Endothelial cell of umbilical vein (primary cell): ENCODE results near the gene DXO. TPM values are rescaled to one million over a fixed set of nuclear protein-coding genes. Genes with fewer than 3 reads are reported as not detected.

ENCODE experiments used
- BruUV-seq: library from RNA; stranded (reverse); fragments of 400-500 nt; replicated peaks from 2 replicates; lab custom pipeline; 2021; lab: Mats Ljungman, UMichigan
- CTCF ChIA-PET: fragments of 300-600, 350-600 bp; sonication (Branson Sonifier 250); formaldehyde crosslinking; loops from one replicate; lab custom pipeline; 2021; ENCODE audit warnings: antibody characterized with exemption, inconsistent platforms; lab: Charles Lee
- POLR2A ChIA-PET: fragments of 300-600, 350-600 bp; sonication (Branson Sonifier 250); formaldehyde crosslinking; loops from one replicate; lab custom pipeline; 2021; ENCODE audit warnings: antibody characterized with exemption, inconsistent platforms; lab: Charles Lee
- DNase-seq: peaks from one replicate; pipeline ENCODE4 v3.0.0-alpha.2; 2011; ENCODE audit warnings: low read depth, low spot score
- FAIRE-seq: peaks from 2 replicates; lab custom pipeline; 2011; peaks lifted over from hg19 to GRCh38; lab: Jason Lieb, UNC
- H2AFZ ChIP-seq: 2 replicates; pipeline ENCODE4 v1.6.0; 2012; ENCODE audit warnings: low read depth, low read length, control low read depth, inconsistent platforms
- H3K27ac ChIP-seq: 2 replicates; pipeline ENCODE4 v1.5.1; 2011; ENCODE audit warnings: low read depth, mild to moderate bottlenecking, control low read depth, low read length, moderate library complexity; ENCODE audit not compliant: insufficient read depth
- H3K27me3 ChIP-seq, 2 experiments: 2 replicates each; pipeline versions ENCODE4 v1.6.0 to v1.6.1; 2011; ENCODE audit warnings: low read length in 2 of 2, mixed read lengths in 1 of 2; ENCODE audit not compliant: control insufficient read depth in 2 of 2, insufficient read depth in 2 of 2
- H3K36me3 ChIP-seq, 2 experiments: 2 replicates in 1 of 2; 3 replicates in 1 of 2; pipeline ENCODE4 v1.5.1; 2011; ENCODE audit warnings: low read length in 2 of 2, mild to moderate bottlenecking in 1 of 2, moderate library complexity in 1 of 2; ENCODE audit not compliant: control insufficient read depth in 2 of 2, insufficient read depth in 2 of 2; ENCODE audit errors: extremely low read depth in 1 of 2
- H3K4me1 ChIP-seq: 3 replicates; pipeline ENCODE4 v1.5.1; 2011; ENCODE audit warnings: mild to moderate bottlenecking, low read length; ENCODE audit not compliant: control insufficient read depth, insufficient read depth; ENCODE audit errors: extremely low read depth
- H3K4me2 ChIP-seq: 2 replicates; pipeline ENCODE4 v1.6.1; 2011; ENCODE audit warnings: low read length, control low read depth, mixed read lengths; ENCODE audit not compliant: insufficient read depth
- H3K4me3 ChIP-seq, 3 experiments: fragments of 200-600 bp in 1 of 3; sonication (generic), shearing (Covaris generic) in 1 of 3; replicated peaks in 1 of 3; 2 replicates each; pipeline ENCODE4 v1.5.1; 2011 to 2016; ENCODE audit warnings: control low read depth in 3 of 3, low read length in 3 of 3, mild to moderate bottlenecking in 2 of 3, inconsistent platforms in 1 of 3, low read depth in 1 of 3, moderate library complexity in 1 of 3; ENCODE audit not compliant: insufficient read depth in 1 of 3
- H3K79me2 ChIP-seq: 2 replicates; pipeline ENCODE4 v1.6.0; 2012; ENCODE audit warnings: low read length, inconsistent platforms; ENCODE audit not compliant: control insufficient read depth, insufficient read depth
- H3K9ac ChIP-seq: replicated peaks from 2 replicates; pipeline ENCODE3; 2011; ENCODE audit warnings: low read length, control low read depth; ENCODE audit not compliant: insufficient read depth; ENCODE audit errors: extremely low read depth
- H3K9me1 ChIP-seq: replicated peaks from 3 replicates; pipeline ENCODE4 v1.6.0; 2011; ENCODE audit warnings: mild to moderate bottlenecking, low read length; ENCODE audit not compliant: control insufficient read depth, insufficient read depth; ENCODE audit errors: extremely low read depth
- H3K9me3 ChIP-seq: replicated peaks from 2 replicates; pipeline ENCODE4 v1.5.1; 2012; ENCODE audit warnings: low read length, inconsistent platforms; ENCODE audit not compliant: control insufficient read depth, insufficient read depth
- H4K20me1 ChIP-seq: replicated peaks from 2 replicates; pipeline ENCODE3; 2011; ENCODE audit warnings: mild to moderate bottlenecking, low read length; ENCODE audit not compliant: control insufficient read depth, insufficient read depth; ENCODE audit errors: extremely low read depth
- EZH2 ChIP-seq: IDR thresholded peaks from 2 replicates; pipeline ENCODE4 v1.6.1; 2012; ENCODE audit warnings: borderline replicate concordance, low read depth, mild to moderate bottlenecking, moderate library complexity, low read length, inconsistent platforms; ENCODE audit not compliant: severe bottlenecking
- FOS ChIP-seq: IDR thresholded peaks from 2 replicates; pipeline ENCODE4 v1.6.1; 2011; ENCODE audit warnings: mild to moderate bottlenecking, low read length, moderate library complexity, borderline replicate concordance; ENCODE audit not compliant: insufficient read depth
- GATA2 ChIP-seq: IDR thresholded peaks from 2 replicates; pipeline ENCODE4 v1.7.0; 2011; ENCODE audit warnings: low read depth, mild to moderate bottlenecking, moderate library complexity, mixed read lengths, low read length; ENCODE audit not compliant: insufficient read length, insufficient read depth
- JUN ChIP-seq: IDR thresholded peaks from 2 replicates; pipeline ENCODE4 v1.6.1; 2011; ENCODE audit warnings: borderline replicate concordance, low read depth; ENCODE audit not compliant: insufficient read length, insufficient read depth
- MYC ChIP-seq: IDR thresholded peaks from one replicate; pipeline ENCODE4 v1.6.1; 2011; ENCODE audit warnings: mild to moderate bottlenecking, low read depth, low read length
- POLR2A ChIP-seq: IDR thresholded peaks from 2 replicates; pipeline ENCODE4 v1.6.1; 2012; ENCODE audit warnings: low read depth, mild to moderate bottlenecking, control low read depth, low read length
- POLR2AphosphoS5 ChIP-seq: IDR thresholded peaks from 2 replicates; pipeline ENCODE4 v1.6.1; 2012; ENCODE audit warnings: low read depth, mild to moderate bottlenecking, control low read depth, low read length, moderate library complexity; ENCODE audit not compliant: insufficient read depth
- dilution Hi-C: fragments of 300-500 bp; cut with MboI; formaldehyde crosslinking; loops from one replicate; pipeline ENCODE4 v1.15.0; 2019; ENCODE audit warnings: low sequenced_read_pairs; ENCODE audit not compliant: extremely low pct_ligation_motif_present
- intact Hi-C: fragments of 100-400 bp; cut with micrococcal nuclease; formaldehyde crosslinking; loops from one replicate; pipeline ENCODE4 v1.10.0; 2022
- polyA plus RNA-seq, 4 experiments: library from polyadenylated mRNA; depleted of rRNA in 3 of 4; stranded (reverse) in 3 of 4; unstranded in 1 of 4; fragments of >200 nt; gene quantifications; 2 replicates each; pipeline versions ENCODE4 v1.2.1 to v1.2.3, GENCODE V29; 2011 to 2012; ENCODE audit warnings: missing spikeins in 1 of 4
- total RNA-seq: library from RNA; stranded (reverse); gene quantifications from 2 replicates; pipeline ENCODE4 v1.2.3, GENCODE V29; 2021
- TF ChIP-seq, protein P1 (sequence below), 2 donors: IDR thresholded peaks; 1 replicate in 1 of 2; 2 replicates in 1 of 2; pipeline ENCODE4 v1.5.1; 2011; ENCODE audit warnings: low read length in 2 of 2, mild to moderate bottlenecking in 2 of 2, moderate library complexity in 2 of 2, control low read depth in 1 of 2, inconsistent platforms in 1 of 2, low read depth in 1 of 2; ENCODE audit not compliant: insufficient read depth in 1 of 2; ENCODE audit errors: extremely low read depth in 1 of 2
- TF ChIP-seq, protein P2 (sequence below): IDR thresholded peaks from 2 replicates; pipeline ENCODE4 v1.6.1; 2011; ENCODE audit not compliant: insufficient read depth, insufficient read length

DXO gene
- total and polyA plus RNA-seq, 2 donors (not counting 3 experiments of a cell fraction or from before 2014, with no cell fraction given), result 20.7 to 34.9 TPM

DNA sequence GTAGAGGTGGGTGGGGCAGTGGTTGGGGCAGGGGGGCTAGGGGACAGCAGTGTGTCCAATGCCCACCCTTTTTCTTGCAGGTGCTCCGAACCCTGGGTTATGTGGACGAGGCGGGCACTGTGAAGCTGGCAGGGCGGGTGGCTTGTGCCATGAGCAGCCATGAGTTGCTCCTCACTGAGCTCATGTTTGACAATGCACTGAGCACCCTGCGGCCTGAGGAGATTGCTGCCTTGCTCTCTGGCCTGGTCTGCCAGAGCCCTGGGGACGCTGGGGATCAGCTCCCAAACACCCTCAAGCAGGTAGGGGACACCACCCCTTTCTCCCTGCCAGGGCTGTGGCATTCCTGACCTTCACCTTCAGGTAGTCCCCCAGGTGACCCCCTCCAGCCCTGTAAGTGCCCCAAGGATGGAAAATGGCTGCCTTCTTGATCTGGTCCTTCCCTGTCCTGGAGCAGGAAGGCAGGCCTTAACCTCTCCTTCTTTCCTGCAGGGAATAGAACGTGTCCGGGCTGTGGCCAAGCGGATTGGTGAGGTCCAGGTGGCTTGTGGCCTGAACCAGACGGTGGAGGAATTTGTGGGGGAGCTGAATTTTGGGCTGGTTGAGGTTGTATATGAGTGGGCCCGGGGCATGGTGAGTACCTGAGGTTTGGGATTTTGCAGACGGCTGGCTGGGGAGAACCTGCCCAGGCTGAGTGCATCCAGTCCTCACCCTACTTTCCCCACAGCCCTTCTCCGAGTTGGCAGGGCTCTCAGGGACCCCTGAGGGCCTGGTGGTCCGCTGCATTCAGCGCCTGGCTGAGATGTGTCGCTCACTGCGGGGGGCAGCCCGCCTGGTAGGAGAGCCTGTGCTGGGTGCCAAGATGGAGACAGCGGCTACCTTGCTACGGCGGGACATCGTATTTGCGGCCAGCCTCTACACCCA is 2.9 kb downstream of the DXO start:
- peaks cover 6 to 38% of the 10 kb centered on the region in 2 experiments for H3K36me3 ChIP-seq
- CTCF ChIA-PET, result no interaction called here
- intact Hi-C loops (no loop called here), dilution Hi-C loops (no loop called here)
- no peak overlapping the region for H3K4me3 ChIP-seq
- peaks cover 29% of the 10 kb centered on the region for H3K79me2 ChIP-seq
- no peak for FAIRE-seq
- no peak overlapping the region for H3K4me2 ChIP-seq
- no peak overlapping the region for H3K27ac ChIP-seq
- TF ChIP-seq EZH2, result no peak
- TF ChIP-seq, protein P1, sequence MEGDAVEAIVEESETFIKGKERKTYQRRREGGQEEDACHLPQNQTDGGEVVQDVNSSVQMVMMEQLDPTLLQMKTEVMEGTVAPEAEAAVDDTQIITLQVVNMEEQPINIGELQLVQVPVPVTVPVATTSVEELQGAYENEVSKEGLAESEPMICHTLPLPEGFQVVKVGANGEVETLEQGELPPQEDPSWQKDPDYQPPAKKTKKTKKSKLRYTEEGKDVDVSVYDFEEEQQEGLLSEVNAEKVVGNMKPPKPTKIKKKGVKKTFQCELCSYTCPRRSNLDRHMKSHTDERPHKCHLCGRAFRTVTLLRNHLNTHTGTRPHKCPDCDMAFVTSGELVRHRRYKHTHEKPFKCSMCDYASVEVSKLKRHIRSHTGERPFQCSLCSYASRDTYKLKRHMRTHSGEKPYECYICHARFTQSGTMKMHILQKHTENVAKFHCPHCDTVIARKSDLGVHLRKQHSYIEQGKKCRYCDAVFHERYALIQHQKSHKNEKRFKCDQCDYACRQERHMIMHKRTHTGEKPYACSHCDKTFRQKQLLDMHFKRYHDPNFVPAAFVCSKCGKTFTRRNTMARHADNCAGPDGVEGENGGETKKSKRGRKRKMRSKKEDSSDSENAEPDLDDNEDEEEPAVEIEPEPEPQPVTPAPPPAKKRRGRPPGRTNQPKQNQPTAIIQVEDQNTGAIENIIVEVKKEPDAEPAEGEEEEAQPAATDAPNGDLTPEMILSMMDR (IDR thresholded peaks at IDR 0.05; ENCODE audit: extremely low read depth in 1 of 2, insufficient read depth in 1 of 2, low read depth in 1 of 2, low read length in 2 of 2), result no peak
- no peak for TF ChIP-seq POLR2A
- no peak overlapping the region for H2AFZ ChIP-seq
- H3K4me1 ChIP-seq, result peaks cover 17% of the 10 kb centered on the region
- BruUV-seq, result no TSS peak
- H3K9me1 ChIP-seq, result no peaks in the 10 kb centered on the region
- no peak overlapping the region for H3K9ac ChIP-seq
- H3K9me3 ChIP-seq, result no peaks in the 10 kb centered on the region
- no peak for DNase-seq
- H3K27me3 ChIP-seq, result no peaks in the 10 kb centered on the region
- H4K20me1 ChIP-seq, result no peaks in the 10 kb centered on the region
- POLR2A ChIA-PET, result no interaction called here

DNA sequence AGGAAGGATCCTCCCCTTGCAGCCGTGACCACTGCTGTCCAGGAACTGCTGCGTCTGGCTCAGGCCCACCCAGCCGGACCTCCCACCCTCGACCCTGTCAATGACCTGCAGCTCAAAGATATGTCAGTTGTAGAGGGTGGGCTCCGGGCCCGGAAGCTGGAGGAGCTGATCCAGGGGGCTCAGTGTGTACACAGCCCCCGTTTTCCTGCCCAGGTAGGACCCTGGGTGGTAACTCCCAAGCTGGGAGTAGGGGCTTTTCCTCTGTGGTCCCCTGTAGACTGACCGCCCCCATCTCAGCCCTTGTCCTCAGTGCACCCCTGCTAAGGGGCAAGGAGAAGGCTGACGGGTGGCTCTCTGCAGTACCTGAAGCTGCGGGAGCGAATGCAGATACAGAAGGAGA is 3.6 kb downstream of the DXO start:
- POLR2A ChIA-PET, result no interaction called here
- CTCF ChIA-PET, result no interaction called here
- Histone ChIP-seq H3K9me3 (no peaks in the 10 kb centered on the region), H2AFZ (no peak overlapping the region), H3K4me2 (no peak overlapping the region), H3K27me3 (no peaks in the 10 kb centered on the region), H3K27ac (no peak overlapping the region), H3K36me3 (peaks cover 9 to 46% of the 10 kb centered on the region in 2 experiments), H3K79me2 (peaks cover 24% of the 10 kb centered on the region), H3K9ac (no peak overlapping the region), H3K9me1 (no peaks in the 10 kb centered on the region), H3K4me3 (no peak overlapping the region), H4K20me1 (no peaks in the 10 kb centered on the region), H3K4me1 (peaks cover 16% of the 10 kb centered on the region)
- FAIRE-seq (no peak), DNase-seq (no peak)
- intact Hi-C loops (no loop called here), dilution Hi-C loops (no loop called here)
- TF ChIP-seq, protein P2, sequence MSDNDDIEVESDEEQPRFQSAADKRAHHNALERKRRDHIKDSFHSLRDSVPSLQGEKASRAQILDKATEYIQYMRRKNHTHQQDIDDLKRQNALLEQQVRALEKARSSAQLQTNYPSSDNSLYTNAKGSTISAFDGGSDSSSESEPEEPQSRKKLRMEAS, result no peak
- TF ChIP-seq POLR2AphosphoS5 (no peak), JUN (no peak), POLR2A (no peak), EZH2 (no peak), FOS (no peak), GATA2 (no peak), MYC (no peak)
- TF ChIP-seq, protein P1 (IDR thresholded peaks at IDR 0.05; ENCODE audit: extremely low read depth in 1 of 2, insufficient read depth in 1 of 2, low read depth in 1 of 2, low read length in 2 of 2), result no peak
- BruUV-seq, result no TSS peak
